CD4-positive, alpha-beta T cell treated with Interleukin-15 for 4 hours (primary cell): ENCODE results near the gene DDRGK1.
"Not testable (repeated sequence)": the region's sequence is repeated elsewhere in the genome, so short reads cannot be mapped to it uniquely, and the experiment has no call there.

ENCODE experiments used
- DNase-seq: peaks from one replicate; pipeline ENCODE4 v3.0.0-alpha.2; 2020; ENCODE audit warnings: low spot score

DDRGK1 gene

GRCh38 chr20:3215359-3215917 lies 11.0 kb upstream of the DDRGK1 start:
- not testable (repeated sequence) for DNase-seq

GRCh38 chr20:3213226-3213625 lies 8.7 kb upstream of the DDRGK1 start:
- DNase-seq: no peak

- no peak for DNase-seq
Observed at GRCh38 chr20:3210346-3210745, 5.9 kb upstream of the DDRGK1 start.

GRCh38 chr20:3209946-3210317 lies 5.5 kb upstream of the DDRGK1 start:
- no peak for DNase-seq

GRCh38 chr20:3209257-3209945 lies 4.9 kb upstream of the DDRGK1 start, which contains the start of gene ITPA:
ITPA (plus strand) TSS chr20:3209498; CDS start chr20:3209552, 54 bp downstream.
- DNase-seq: peak; percentile 55

DNA sequence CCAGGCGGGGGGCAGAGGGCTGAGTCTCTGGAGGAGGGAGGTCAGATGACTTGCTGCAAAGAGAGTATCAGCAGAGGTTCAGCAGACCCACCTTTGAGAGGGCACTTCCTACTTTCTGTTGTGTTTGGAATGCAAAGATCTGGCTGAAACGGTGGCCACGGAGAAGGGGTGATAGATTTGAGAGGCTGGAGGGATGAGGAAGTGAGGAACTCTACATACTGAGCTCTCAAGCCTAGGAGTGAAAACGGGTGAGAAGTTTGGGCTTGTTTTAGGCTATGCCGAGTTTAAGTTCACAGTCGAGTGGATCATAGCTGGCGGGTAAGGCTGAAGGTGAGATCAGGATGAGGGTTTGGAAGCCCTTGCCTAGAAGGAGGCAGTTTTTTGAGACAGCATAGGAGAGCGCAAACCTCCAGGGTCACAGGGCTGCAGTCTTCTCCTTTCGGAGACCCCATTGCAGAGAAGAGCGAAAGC lies 4.3 kb upstream of the DDRGK1 start:
- DNase-seq: peak; percentile 10

GRCh38 chr20:3203315-3204123 lies 963 bp downstream of the DDRGK1 start:
- DNase-seq: peak; percentile 26

DNA sequence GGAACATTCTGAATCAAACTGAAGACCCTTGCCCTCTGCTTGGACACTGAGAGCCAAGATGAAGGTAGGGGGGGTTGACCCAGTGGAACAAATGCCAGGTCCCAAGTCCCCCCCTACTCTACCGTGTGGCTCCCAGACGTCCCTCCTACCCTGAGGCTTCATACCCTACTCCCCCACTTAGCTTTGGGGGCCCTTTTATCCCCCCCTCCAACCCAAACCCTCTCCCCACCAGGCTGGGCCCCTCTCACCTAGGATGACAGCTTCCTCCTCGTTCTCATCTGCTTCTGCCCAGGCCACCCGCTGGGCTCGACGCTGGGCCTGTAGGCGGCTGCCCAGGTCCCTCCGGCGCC lies 1.5 kb downstream of the DDRGK1 start:
- no peak for DNase-seq

DNA sequence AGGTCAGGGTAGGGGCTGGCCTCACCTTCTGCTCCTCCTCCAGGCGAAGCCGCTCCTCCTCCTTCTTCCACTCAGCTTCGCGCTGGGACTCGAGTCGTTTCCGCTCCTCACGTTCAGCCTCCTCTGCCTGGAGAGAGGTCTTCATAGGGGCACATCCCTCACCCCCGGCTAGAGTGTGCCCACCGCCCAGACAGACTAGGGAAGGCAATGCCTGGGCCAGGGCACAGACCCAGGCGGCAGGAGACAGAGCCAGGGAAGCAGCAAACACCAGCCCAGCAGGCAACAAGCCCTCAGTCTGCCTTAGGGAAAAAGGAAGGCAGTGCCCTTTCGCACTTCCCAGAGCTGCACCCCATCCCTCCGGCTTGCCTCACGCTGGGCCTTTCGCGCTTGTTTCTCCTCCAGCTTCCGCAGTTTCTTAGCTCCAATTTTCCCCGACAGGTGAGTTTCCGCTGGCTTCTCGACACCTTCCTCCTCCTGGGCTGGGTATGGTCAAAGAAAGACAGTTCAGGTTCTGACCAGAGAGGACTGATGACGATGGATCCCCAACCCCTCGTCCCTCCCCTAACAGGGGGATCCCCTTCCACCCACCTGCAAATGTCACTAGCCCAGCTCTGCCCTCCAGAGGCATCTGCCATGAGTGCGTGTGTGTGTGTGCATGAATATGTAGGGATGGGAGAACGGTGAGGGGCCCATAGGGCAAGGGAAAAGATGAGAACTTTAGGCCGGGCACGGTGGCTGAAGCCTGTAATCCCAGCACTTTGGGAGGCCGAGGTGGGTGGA lies 4.3 kb downstream of the DDRGK1 start:
- no peak for DNase-seq

- DNase-seq: no peak
Observed at GRCh38 chr20:3199206-3199605, 5.3 kb downstream of the DDRGK1 start.

DNA sequence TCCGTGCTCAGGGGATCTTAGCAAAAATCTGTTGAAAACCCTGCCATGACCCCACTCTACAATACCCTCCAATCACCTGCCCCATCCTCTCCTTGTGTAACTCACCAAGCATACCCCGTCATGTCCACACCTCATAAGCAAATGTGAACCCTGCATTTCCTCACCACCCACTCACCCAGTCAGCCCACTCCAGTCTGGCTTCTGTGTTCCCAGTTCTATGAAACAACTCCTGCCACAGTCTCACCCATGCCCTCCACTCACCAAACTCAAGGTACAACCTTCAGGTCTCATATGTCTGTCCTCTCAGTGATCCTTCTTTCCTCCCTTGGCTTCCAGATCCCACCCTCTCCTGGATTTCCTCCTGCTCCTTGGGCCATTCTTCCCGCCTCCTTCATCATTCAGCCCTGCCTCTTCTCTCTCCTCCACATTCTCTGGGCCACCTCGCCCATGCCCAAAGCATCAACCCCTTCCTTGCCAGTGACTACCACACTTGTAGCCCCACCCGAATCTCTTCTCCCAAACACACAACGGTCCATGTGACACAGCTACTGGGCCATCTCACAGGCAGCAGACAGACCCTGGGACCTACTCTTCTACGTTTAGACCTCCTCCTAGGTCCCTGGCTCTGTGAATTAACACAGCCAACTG lies 8.8 kb downstream of the DDRGK1 start:
- no peak for DNase-seq

GRCh38 chr20:3194617-3195280 lies 9.7 kb downstream of the DDRGK1 start:
- DNase-seq: no peak

DNA sequence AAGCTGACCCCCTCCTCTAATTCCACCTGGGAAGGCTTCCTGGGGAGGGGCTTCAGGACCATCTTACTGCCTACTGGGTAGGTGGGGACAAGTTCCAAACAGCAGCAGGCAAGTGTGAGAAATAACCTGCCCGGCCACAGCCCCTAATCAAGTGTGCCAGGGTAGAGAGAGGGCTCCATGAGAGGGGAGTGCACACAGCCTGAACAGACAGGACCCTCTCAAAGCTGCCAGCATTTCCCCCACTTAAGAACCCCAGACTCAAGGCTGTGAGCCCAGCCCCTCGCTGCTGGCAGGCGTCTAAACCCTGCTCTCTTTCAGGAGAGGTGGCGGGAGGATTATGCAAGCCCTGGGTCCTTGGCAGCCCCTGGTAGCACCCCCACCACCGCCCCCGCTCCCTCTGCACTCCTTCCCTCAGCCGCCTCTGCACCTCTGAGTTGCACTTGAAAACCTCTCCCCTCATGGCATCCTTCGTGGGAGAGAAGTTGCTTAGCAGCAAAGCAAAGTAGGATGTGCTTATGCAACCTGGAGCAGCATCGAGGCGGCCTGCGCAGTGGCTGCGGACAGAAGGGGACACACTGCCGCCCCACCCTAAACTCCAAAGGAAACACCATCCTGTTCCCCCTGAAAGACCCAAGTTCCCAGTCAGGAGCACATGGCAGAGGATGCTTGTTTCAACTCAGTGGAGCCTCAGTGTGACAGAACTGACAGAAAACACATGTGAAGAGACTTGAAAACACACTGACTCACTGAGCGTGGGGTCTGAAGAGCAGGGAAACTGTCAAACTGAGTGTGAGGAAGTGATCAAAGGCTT lies 10.5 kb downstream of the DDRGK1 start:
- DNase-seq: no peak

GRCh38 chr20:3192226-3193015 lies 12.1 kb downstream of the DDRGK1 start:
- no peak for DNase-seq

DNA sequence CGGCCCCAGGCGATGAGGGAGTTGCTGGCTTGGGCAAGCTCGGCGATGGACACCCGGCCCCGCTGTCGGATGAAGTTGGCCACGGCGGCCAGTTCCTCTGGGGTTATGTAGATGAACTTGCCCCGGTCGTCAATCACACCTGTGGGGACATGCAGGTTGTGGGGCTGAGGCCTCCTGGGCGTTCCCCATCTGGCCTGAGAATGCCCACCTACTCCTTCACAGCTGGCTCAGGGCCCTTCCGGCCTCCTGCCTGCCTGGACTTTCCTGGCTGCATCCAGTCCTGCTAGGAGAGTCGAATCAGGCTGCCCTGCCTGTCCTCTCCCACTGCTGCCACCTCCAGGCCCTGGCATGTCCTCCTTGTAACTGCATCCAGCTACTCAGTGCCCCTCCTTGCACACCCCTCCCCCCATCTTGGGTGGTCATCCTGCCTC lies 13.8 kb downstream of the DDRGK1 start:
- no peak for DNase-seq

- DNase-seq: no peak
Observed at GRCh38 chr20:3189561-3190131, 14.8 kb downstream of the DDRGK1 start.

- no peak for DNase-seq
Observed at GRCh38 chr20:3188823-3189413, 15.6 kb downstream of the DDRGK1 start.

GRCh38 chr20:3187861-3188260 lies 16.6 kb downstream of the DDRGK1 start:
- DNase-seq: not testable (repeated sequence)
